Mesenchymal stem cell (in vitro differentiated cells and primary cell): ENCODE measurements around the gene TNPO3.

Experiments used
- DNase-seq: peaks from one replicate; pipeline ENCODE4 v3.0.0-alpha.2; 2013
- H2AFZ ChIP-seq: one replicate; pipeline ENCODE4 v1.6.1; 2013; ENCODE audit warnings: low read depth, mild to moderate bottlenecking, control low read depth, inconsistent platforms, low read length, moderate library complexity
- H2AK5ac ChIP-seq: 2 replicates; pipeline ENCODE4 v1.6.1; 2013; ENCODE audit warnings: low read length, moderate library complexity, mild to moderate bottlenecking, inconsistent platforms; ENCODE audit not compliant: severe bottlenecking
- H2BK120ac ChIP-seq: one replicate; pipeline ENCODE4 v1.6.1; 2013; ENCODE audit warnings: low read depth, mild to moderate bottlenecking, inconsistent platforms, low read length, moderate library complexity
- H2BK12ac ChIP-seq, 2 experiments: one replicate each; pipeline ENCODE4 v1.6.1; 2013; ENCODE audit warnings: inconsistent platforms in 2 of 2, low read length in 2 of 2, mild to moderate bottlenecking in 2 of 2, moderate library complexity in 2 of 2, control low read depth in 1 of 2
- H2BK15ac ChIP-seq: one replicate; pipeline ENCODE4 v1.6.1; 2013; ENCODE audit warnings: mild to moderate bottlenecking, low read depth, inconsistent platforms; ENCODE audit not compliant: poor library complexity, severe bottlenecking
- H2BK5ac ChIP-seq: 2 replicates; pipeline ENCODE4 v1.6.1; 2013; ENCODE audit warnings: low read depth, mild to moderate bottlenecking, low read length, control low read depth, inconsistent platforms; ENCODE audit not compliant: poor library complexity, severe bottlenecking
- H3K14ac ChIP-seq, 2 experiments: one replicate each; pipeline ENCODE4 v1.6.1; 2013; ENCODE audit warnings: inconsistent platforms in 2 of 2, low read length in 2 of 2, control low read depth in 1 of 2, mild to moderate bottlenecking in 1 of 2, moderate library complexity in 1 of 2
- H3K18ac ChIP-seq, 2 experiments: one replicate each; pipeline ENCODE4 v1.6.1; 2013; ENCODE audit warnings: inconsistent platforms in 2 of 2, low read length in 2 of 2, control low read depth in 1 of 2, low read depth in 1 of 2, mild to moderate bottlenecking in 1 of 2
- H3K23ac ChIP-seq, 2 experiments: one replicate each; pipeline ENCODE4 v1.6.1; 2013; ENCODE audit warnings: inconsistent platforms in 2 of 2, low read length in 2 of 2, mild to moderate bottlenecking in 2 of 2, moderate library complexity in 2 of 2, control low read depth in 1 of 2
- H3K27ac ChIP-seq: 2 replicates; pipeline ENCODE4 v1.5.1; 2013; ENCODE audit warnings: mild to moderate bottlenecking, moderate library complexity, low read length, control low read depth, inconsistent platforms; ENCODE audit not compliant: poor library complexity, severe bottlenecking
- H3K27me3 ChIP-seq, 2 experiments: 2 replicates each; pipeline versions ENCODE4 v1.6.1 to v1.7.0; 2013; ENCODE audit warnings: low read length in 2 of 2, mild to moderate bottlenecking in 2 of 2, moderate library complexity in 2 of 2, control low read depth in 1 of 2, inconsistent platforms in 1 of 2; ENCODE audit not compliant: control insufficient read depth in 1 of 2, insufficient read depth in 1 of 2
- H3K36me3 ChIP-seq, 2 experiments: 2 replicates each; pipeline versions ENCODE4 v1.6.1 to v1.7.0; 2013; ENCODE audit warnings: low read length in 2 of 2, control low read depth in 1 of 2, inconsistent platforms in 1 of 2, low read depth in 1 of 2, mild to moderate bottlenecking in 1 of 2; ENCODE audit not compliant: insufficient read depth in 2 of 2, control insufficient read depth in 1 of 2
- H3K4ac ChIP-seq, 2 experiments: one replicate each; pipeline ENCODE4 v1.6.1; 2013; ENCODE audit warnings: inconsistent platforms in 2 of 2, low read length in 2 of 2, mild to moderate bottlenecking in 2 of 2, moderate library complexity in 2 of 2, control low read depth in 1 of 2, low read depth in 1 of 2
- H3K4me1 ChIP-seq: 2 replicates; pipeline ENCODE4 v1.6.1; 2013; ENCODE audit warnings: low read depth, low read length, control low read depth; ENCODE audit not compliant: control insufficient read depth, insufficient read depth
- H3K4me2 ChIP-seq: 2 replicates; pipeline ENCODE4 v1.6.1; 2013; ENCODE audit warnings: low read length, mild to moderate bottlenecking, inconsistent platforms; ENCODE audit not compliant: poor library complexity, severe bottlenecking
- H3K4me3 ChIP-seq, 2 experiments: 2 replicates each; pipeline versions ENCODE4 v1.5.1 to v1.7.0; 2013; ENCODE audit warnings: low read length in 2 of 2, mild to moderate bottlenecking in 2 of 2, control low read depth in 1 of 2, low read depth in 1 of 2; ENCODE audit not compliant: insufficient read depth in 1 of 2
- H3K79me1 ChIP-seq: replicated peaks from 2 replicates; pipeline ENCODE4 v1.6.1; 2013; ENCODE audit warnings: mild to moderate bottlenecking, control low read depth, low read length, inconsistent platforms; ENCODE audit not compliant: poor library complexity, severe bottlenecking
- H3K9ac ChIP-seq: 2 replicates; pipeline ENCODE4 v1.7.0; 2013; ENCODE audit warnings: mild to moderate bottlenecking, low read length, moderate library complexity
- H3K9me3 ChIP-seq: 2 replicates; pipeline ENCODE4 v1.7.0; 2013; ENCODE audit warnings: mild to moderate bottlenecking, low read length; ENCODE audit not compliant: control insufficient read depth
- H4K8ac ChIP-seq: one replicate; pipeline ENCODE4 v1.6.1; 2013; ENCODE audit warnings: inconsistent platforms, mild to moderate bottlenecking, low read length, moderate library complexity
- H4K91ac ChIP-seq: one replicate; pipeline ENCODE4 v1.6.1; 2013; ENCODE audit warnings: mild to moderate bottlenecking, low read length, inconsistent platforms
- WGBS: methylation state at CpG from one replicate; pipeline ENCODE4 v1.1.7; 2013; ENCODE audit warnings: mixed read lengths; 5-methylcytosine and 5-hydroxymethylcytosine counted together

Gene TNPO3

GRCh38 chr7:128931965-128932861 lies 122.7 kb downstream of the TNPO3 start:
- Histone ChIP-seq H3K27me3 (peaks cover 17 to 51% of the 10 kb centered on the region in 2 experiments), H4K8ac (no peak overlapping the region), H3K79me1 (no peaks in the 10 kb centered on the region), H2BK5ac (no peak overlapping the region), H3K14ac (no peak overlapping the region), H3K4me1 (peaks cover 3% of the 10 kb centered on the region), H2AFZ (no peak overlapping the region), H4K91ac (no peak overlapping the region), H2BK12ac (no peak overlapping the region), H3K4me2 (no peak overlapping the region), H3K27ac (no peak overlapping the region), H2BK120ac (no peak overlapping the region), H3K18ac (no peak overlapping the region), H3K4me3 (no peak overlapping the region), H2BK15ac (no peak overlapping the region), H3K9ac (no peak overlapping the region), H3K9me3 (no peaks in the 10 kb centered on the region), H3K23ac (no peak overlapping the region), H3K36me3 (no peaks in the 10 kb centered on the region), H3K4ac (no peak overlapping the region), H2AK5ac (no peak overlapping the region)
- WGBS = 85% methylated on average over 19 of the region's 19 CpGs
- DNase-seq = no peak

GRCh38 chr7:128931190-128931798 lies 123.6 kb downstream of the TNPO3 start:
- Histone ChIP-seq H3K18ac (no peak overlapping the region), H3K14ac (no peak overlapping the region), H3K27me3 (peaks cover 11 to 43% of the 10 kb centered on the region in 2 experiments), H2BK120ac (no peak overlapping the region), H3K27ac (no peak overlapping the region), H3K79me1 (no peaks in the 10 kb centered on the region), H3K9me3 (no peaks in the 10 kb centered on the region), H2AFZ (no peak overlapping the region), H4K91ac (no peak overlapping the region), H2BK12ac (no peak overlapping the region), H2BK5ac (no peak overlapping the region), H3K36me3 (no peaks in the 10 kb centered on the region), H3K23ac (no peak overlapping the region), H3K9ac (no peak overlapping the region), H3K4me3 (no peak overlapping the region), H3K4me2 (no peak overlapping the region), H3K4me1 (peaks cover 3% of the 10 kb centered on the region), H3K4ac (no peak overlapping the region), H4K8ac (no peak overlapping the region), H2BK15ac (no peak overlapping the region), H2AK5ac (no peak overlapping the region)
- DNase-seq = no peak
- WGBS = 92% methylated on average over 18 of the region's 18 CpGs

GRCh38 chr7:128928882-128929788 lies 125.8 kb downstream of the TNPO3 start:
- no peak overlapping the region for H2BK5ac ChIP-seq
- H2AK5ac ChIP-seq = no peak overlapping the region
- H3K18ac ChIP-seq = no peak overlapping the region
- H3K79me1 ChIP-seq = no peaks in the 10 kb centered on the region
- 73% methylated on average over 14 of the region's 14 CpGs for WGBS
- no peak overlapping the region for H3K4me3 ChIP-seq
- H3K4me2 ChIP-seq = no peak overlapping the region
- no peak overlapping the region for H2BK15ac ChIP-seq
- H2BK12ac ChIP-seq = no peak overlapping the region
- peaks cover 3% of the 10 kb centered on the region for H3K4me1 ChIP-seq
- H3K27ac ChIP-seq = no peak overlapping the region
- H2AFZ ChIP-seq = no peak overlapping the region
- no peak overlapping the region for H4K8ac ChIP-seq
- H2BK120ac ChIP-seq = no peak overlapping the region
- no peak overlapping the region for H3K9ac ChIP-seq
- no peak overlapping the region for H3K23ac ChIP-seq
- H3K36me3 ChIP-seq = no peaks in the 10 kb centered on the region
- DNase-seq = no peak
- peak overlapping the region in 1 of 2 experiments; percentile 19 for H3K14ac ChIP-seq
- H3K27me3 ChIP-seq = peaks cover 4 to 29% of the 10 kb centered on the region in 2 experiments
- no peak overlapping the region for H3K4ac ChIP-seq
- H4K91ac ChIP-seq = no peak overlapping the region
- H3K9me3 ChIP-seq = no peaks in the 10 kb centered on the region
